Measurements from ENCODE around the gene WDR90.

WDR90 gene

GRCh38 chr16:626787-627453, 22.2 kb upstream of the WDR90 start:
- peak; percentile 73 for DNase-seq

- no peak for DNase-seq
Observed at GRCh38 chr16:627454-628239, 21.5 kb upstream of the WDR90 start.

GRCh38 chr16:628321-629061, 20.7 kb upstream of the WDR90 start:
- no peak for DNase-seq

GRCh38 chr16:629185-629832, 19.9 kb upstream of the WDR90 start:
- DNase-seq, result no peak

- no peak for DNase-seq
Observed at GRCh38 chr16:629833-630248, 19.3 kb upstream of the WDR90 start.

- DNase-seq, result no peak
Observed at GRCh38 chr16:630249-630814, 18.8 kb upstream of the WDR90 start.

- DNase-seq, result no peak
Observed at GRCh38 chr16:630815-631405, 18.3 kb upstream of the WDR90 start, which contains the start of gene WFIKKN1. Gene WFIKKN1 (plus strand): TSS chr16:630985. CDS start chr16:631254, 269 bp downstream.

- DNase-seq, result no peak
Observed at GRCh38 chr16:631808-632358, 17.3 kb upstream of the WDR90 start.

GRCh38 chr16:632486-633335, 16.5 kb upstream of the WDR90 start:
- DNase-seq, result no peak

GRCh38 chr16:633336-634050, 15.7 kb upstream of the WDR90 start:
- DNase-seq, result no peak

GRCh38 chr16:634051-634670, 15.0 kb upstream of the WDR90 start:
- no peak for DNase-seq

- DNase-seq, result no peak
Observed at GRCh38 chr16:634996-635395, 14.2 kb upstream of the WDR90 start.

- DNase-seq, result no peak
Observed at GRCh38 chr16:635573-636205, 13.5 kb upstream of the WDR90 start.

GRCh38 chr16:636206-637080, 12.7 kb upstream of the WDR90 start, which contains the start of gene METTL26:
Gene METTL26 (minus strand): TSS chr16:636305. CDS start chr16:636290, 15 bp downstream.
- DNase-seq, result peak; percentile 90

GRCh38 chr16:637081-638018, 11.8 kb upstream of the WDR90 start:
- DNase-seq, result no peak

- no peak for DNase-seq
Observed at GRCh38 chr16:638034-638543, 11.1 kb upstream of the WDR90 start.

GRCh38 chr16:638836-639235, 10.3 kb upstream of the WDR90 start:
- DNase-seq, result no peak
